K562 (cell line): Measurements from ENCODE around the gene SCIN. TPM values are rescaled to one million over a fixed set of nuclear protein-coding genes. Genes with fewer than 3 reads are reported as not detected.

Experiments
- MCM7 ChIP-seq, 2 experiments: fragments of 450-650 bp; IDR thresholded peaks; 2 replicates each; pipeline ENCODE4 v1.6.1; 2016 to 2018
- NCOA6 ChIP-seq: fragments of 450-650 bp; IDR thresholded peaks from 2 replicates; pipeline ENCODE4 v1.6.1; 2017; ENCODE audit warnings: mild to moderate bottlenecking
- PCBP2 ChIP-seq: fragments of 200-400 bp; formaldehyde crosslinking; IDR thresholded peaks from 2 replicates; pipeline ENCODE4 v1.6.1; 2018; ENCODE audit warnings: low read length, low read depth, mild to moderate bottlenecking, moderate library complexity; ENCODE audit not compliant: poor library complexity, severe bottlenecking
- ZNF23 ChIP-seq: fragments of 250-450 bp; sonication (Bioruptor Pico); IDR thresholded peaks from 2 replicates; pipeline ENCODE4 v1.4.0; 2020; ENCODE audit warnings: mild to moderate bottlenecking
- polyA plus RNA-seq, 8 experiments: library from polyadenylated mRNA; depleted of rRNA in 4 of 8; stranded (reverse) in 5 of 8; unstranded in 3 of 8; fragments of >200 nt; fragmentation: Nextera tagmentation in 2 of 8; fragmentation: Illumina TruSeq in 1 of 8; extraction: Ambion mirVana in 2 of 8; extraction: Trizol in 1 of 8; gene quantifications; 2 replicates each; pipeline versions ENCODE4 v1.2.1 to v1.2.3, GENCODE V29; 2011 to 2014; ENCODE audit warnings: inconsistent platforms in 1 of 8, missing spikeins in 1 of 8
- total RNA-seq, 7 experiments: library from RNA; depleted of rRNA in 6 of 7; stranded (reverse); fragments of >200 nt in 6 of 7; fragmentation: Illumina TruSeq in 2 of 7; extraction: Trizol in 2 of 7; gene quantifications; 2 replicates each; pipeline versions ENCODE4 v1.2.1 to v1.2.3, GENCODE V29; 2011 to 2021; ENCODE audit warnings: low replicate concordance in 1 of 7
- TF ChIP-seq, protein P1 (sequence below), 2 experiments: fragments of 450-650 bp; formaldehyde crosslinking in 1 of 2; IDR thresholded peaks; 2 replicates each; pipeline versions ENCODE4 v1.4.0 to v1.6.1; 2014 to 2020; ENCODE audit warnings: mild to moderate bottlenecking in 2 of 2, borderline replicate concordance in 1 of 2, low read depth in 1 of 2

Gene SCIN
- total and polyA plus RNA-seq, 9 of the 15 experiments (the other 6 are each of a cell fraction or from before 2014, with no cell fraction given), result 0.67 to 18.2 (median 10.6) TPM

DNA sequence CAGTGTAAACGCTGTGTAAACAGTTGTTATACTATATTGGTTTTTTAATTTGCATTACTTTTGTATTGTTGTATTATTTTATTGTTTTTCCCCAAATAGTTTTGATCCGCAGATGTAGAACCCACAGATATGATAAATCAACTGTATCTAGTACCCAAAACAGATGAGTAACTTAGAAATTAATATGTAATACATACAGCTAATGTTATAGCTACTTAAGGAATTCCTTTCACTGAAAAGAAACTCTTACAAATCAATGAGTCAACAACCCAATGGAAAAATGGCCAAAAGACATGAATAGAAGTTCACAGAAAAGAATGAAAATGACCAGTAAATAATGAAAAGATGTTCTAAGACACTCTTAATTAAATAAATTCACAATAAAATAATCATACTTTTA lies 84.6 kb downstream of the SCIN start (continued):
- TF ChIP-seq, protein P1, sequence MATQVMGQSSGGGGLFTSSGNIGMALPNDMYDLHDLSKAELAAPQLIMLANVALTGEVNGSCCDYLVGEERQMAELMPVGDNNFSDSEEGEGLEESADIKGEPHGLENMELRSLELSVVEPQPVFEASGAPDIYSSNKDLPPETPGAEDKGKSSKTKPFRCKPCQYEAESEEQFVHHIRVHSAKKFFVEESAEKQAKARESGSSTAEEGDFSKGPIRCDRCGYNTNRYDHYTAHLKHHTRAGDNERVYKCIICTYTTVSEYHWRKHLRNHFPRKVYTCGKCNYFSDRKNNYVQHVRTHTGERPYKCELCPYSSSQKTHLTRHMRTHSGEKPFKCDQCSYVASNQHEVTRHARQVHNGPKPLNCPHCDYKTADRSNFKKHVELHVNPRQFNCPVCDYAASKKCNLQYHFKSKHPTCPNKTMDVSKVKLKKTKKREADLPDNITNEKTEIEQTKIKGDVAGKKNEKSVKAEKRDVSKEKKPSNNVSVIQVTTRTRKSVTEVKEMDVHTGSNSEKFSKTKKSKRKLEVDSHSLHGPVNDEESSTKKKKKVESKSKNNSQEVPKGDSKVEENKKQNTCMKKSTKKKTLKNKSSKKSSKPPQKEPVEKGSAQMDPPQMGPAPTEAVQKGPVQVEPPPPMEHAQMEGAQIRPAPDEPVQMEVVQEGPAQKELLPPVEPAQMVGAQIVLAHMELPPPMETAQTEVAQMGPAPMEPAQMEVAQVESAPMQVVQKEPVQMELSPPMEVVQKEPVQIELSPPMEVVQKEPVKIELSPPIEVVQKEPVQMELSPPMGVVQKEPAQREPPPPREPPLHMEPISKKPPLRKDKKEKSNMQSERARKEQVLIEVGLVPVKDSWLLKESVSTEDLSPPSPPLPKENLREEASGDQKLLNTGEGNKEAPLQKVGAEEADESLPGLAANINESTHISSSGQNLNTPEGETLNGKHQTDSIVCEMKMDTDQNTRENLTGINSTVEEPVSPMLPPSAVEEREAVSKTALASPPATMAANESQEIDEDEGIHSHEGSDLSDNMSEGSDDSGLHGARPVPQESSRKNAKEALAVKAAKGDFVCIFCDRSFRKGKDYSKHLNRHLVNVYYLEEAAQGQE (IDR thresholded peaks at IDR 0.05; ENCODE audit: borderline replicate concordance), result no peak
- TF ChIP-seq, protein P1 (CRISPR knock-in tag; IDR thresholded peaks at IDR 0.05; ENCODE audit: low read depth), result no peak
- TF ChIP-seq MCM7 (IDR thresholded peaks at IDR 0.05) (no peak), ZNF23 (CRISPR knock-in tag) (no peak), NCOA6 (no peak), PCBP2 (no peak)
